Mesendoderm (in vitro differentiated cells): Measurements from ENCODE around the gene RPL10.

Experiments
- DNase-seq: peaks from one replicate; pipeline ENCODE4 v3.0.0; 2013
- H2AK5ac ChIP-seq: 2 replicates; pipeline ENCODE4 v1.6.1; 2013; ENCODE audit warnings: low read length, inconsistent platforms
- H2BK120ac ChIP-seq: 2 replicates; pipeline ENCODE4 v1.6.1; 2013; ENCODE audit warnings: low read depth, mild to moderate bottlenecking, low read length, moderate library complexity, mixed read lengths
- H2BK15ac ChIP-seq: replicated peaks from 2 replicates; pipeline ENCODE4 v1.6.1; 2013; ENCODE audit warnings: low read depth, mild to moderate bottlenecking, moderate library complexity
- H2BK5ac ChIP-seq: 2 replicates; pipeline ENCODE4 v1.6.1; 2013; ENCODE audit warnings: low read length, inconsistent platforms
- H3K18ac ChIP-seq: 2 replicates; pipeline ENCODE4 v1.6.1; 2013; ENCODE audit warnings: mild to moderate bottlenecking, low read length, mixed read lengths
- H3K23ac ChIP-seq: one replicate; pipeline ENCODE4 v1.6.1; 2013; ENCODE audit warnings: low read length
- H3K27ac ChIP-seq: 2 replicates; pipeline ENCODE4 v1.5.1; 2013; ENCODE audit warnings: low read depth, mild to moderate bottlenecking, inconsistent platforms, low read length, moderate library complexity
- H3K27me3 ChIP-seq: 2 replicates; pipeline ENCODE4 v1.6.1; 2013; ENCODE audit warnings: low read length, control low read depth, mild to moderate bottlenecking, inconsistent platforms; ENCODE audit not compliant: insufficient read depth, poor library complexity
- H3K36me3 ChIP-seq: 2 replicates; pipeline ENCODE4 v1.6.1; 2013; ENCODE audit warnings: low read length, inconsistent platforms; ENCODE audit not compliant: control insufficient read depth, insufficient read depth
- H3K4ac ChIP-seq: one replicate; pipeline ENCODE4 v1.6.1; 2013; ENCODE audit warnings: low read depth, mild to moderate bottlenecking, low read length, moderate library complexity
- H3K4me1 ChIP-seq: 2 replicates; pipeline ENCODE4 v1.6.1; 2013; ENCODE audit warnings: low read depth, low read length, inconsistent platforms; ENCODE audit not compliant: control insufficient read depth
- H3K4me2 ChIP-seq: 2 replicates; pipeline ENCODE4 v1.6.1; 2013; ENCODE audit warnings: low read length
- H3K4me3 ChIP-seq: 2 replicates; pipeline ENCODE4 v1.5.1; 2013; ENCODE audit warnings: mild to moderate bottlenecking, low read length
- H3K56ac ChIP-seq: one replicate; pipeline ENCODE4 v1.6.1; 2013; ENCODE audit warnings: low read length
- H3K79me1 ChIP-seq: 2 replicates; pipeline ENCODE4 v1.6.1; 2013; ENCODE audit warnings: low read length, inconsistent platforms
- H3K79me2 ChIP-seq: 2 replicates; pipeline ENCODE4 v1.6.1; 2013; ENCODE audit warnings: mild to moderate bottlenecking, low read length; ENCODE audit not compliant: control insufficient read depth, insufficient read depth
- H3K9ac ChIP-seq: 2 replicates; pipeline ENCODE4 v1.6.1; 2013; ENCODE audit warnings: low read length, inconsistent platforms
- H4K5ac ChIP-seq: one replicate; pipeline ENCODE4 v1.6.1; 2013; ENCODE audit warnings: low read length
- H4K8ac ChIP-seq: one replicate; pipeline ENCODE4 v1.6.1; 2013; ENCODE audit warnings: low read depth, mild to moderate bottlenecking, control low read depth, low read length, moderate library complexity
- WGBS: extraction: QIAGEN DNeasy Blood & Tissue Kit; methylation state at CpG from one replicate; pipeline ENCODE4 v1.1.7; 2013; ENCODE audit warnings: low lambda C conversion rate, missing lambda C conversion rate; ENCODE audit not compliant: insufficient coverage; ENCODE audit errors: extremely low coverage; 5-methylcytosine and 5-hydroxymethylcytosine counted together

Gene RPL10

DNA sequence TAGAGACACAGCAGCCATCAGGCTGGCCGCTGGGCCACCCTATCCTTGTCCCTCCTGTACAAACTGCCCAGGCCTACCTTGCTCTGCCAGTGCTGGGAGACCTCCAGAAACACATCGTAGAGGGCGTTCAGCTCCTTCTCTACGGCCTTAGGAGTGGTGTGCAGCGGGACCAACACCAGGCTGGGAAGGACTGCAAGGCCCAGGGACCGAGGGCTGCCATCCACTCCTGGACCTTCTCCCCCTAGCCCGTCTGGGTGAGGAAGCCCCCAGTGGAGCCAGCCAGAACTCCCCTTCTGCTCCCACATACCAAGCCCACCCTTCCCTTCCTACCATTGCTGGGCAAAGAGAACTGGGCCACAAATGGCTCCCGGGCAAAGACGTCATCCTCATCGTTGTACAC lies 5.0 kb downstream of the RPL10 start:
- Histone ChIP-seq H3K27me3 (no peaks in the 10 kb centered on the region), H4K8ac (no peak overlapping the region), H4K5ac (no peak overlapping the region), H3K4ac (no peak overlapping the region), H3K79me1 (peaks cover 1% of the 10 kb centered on the region), H3K79me2 (peaks cover 15% of the 10 kb centered on the region), H3K23ac (no peak overlapping the region), H2BK15ac (no peak overlapping the region), H2BK5ac (no peak overlapping the region), H3K4me1 (no peaks in the 10 kb centered on the region), H2BK120ac (no peak overlapping the region), H2AK5ac (no peak overlapping the region), H3K4me3 (no peak overlapping the region), H3K36me3 (peaks cover 12% of the 10 kb centered on the region), H3K9ac (no peak overlapping the region), H3K18ac (no peak overlapping the region), H3K56ac (no peak overlapping the region), H3K4me2 (no peak overlapping the region), H3K27ac (no peak overlapping the region)
- WGBS = no CpG with 5 or more reads among the region's 10 CpGs
- no peak for DNase-seq

DNA sequence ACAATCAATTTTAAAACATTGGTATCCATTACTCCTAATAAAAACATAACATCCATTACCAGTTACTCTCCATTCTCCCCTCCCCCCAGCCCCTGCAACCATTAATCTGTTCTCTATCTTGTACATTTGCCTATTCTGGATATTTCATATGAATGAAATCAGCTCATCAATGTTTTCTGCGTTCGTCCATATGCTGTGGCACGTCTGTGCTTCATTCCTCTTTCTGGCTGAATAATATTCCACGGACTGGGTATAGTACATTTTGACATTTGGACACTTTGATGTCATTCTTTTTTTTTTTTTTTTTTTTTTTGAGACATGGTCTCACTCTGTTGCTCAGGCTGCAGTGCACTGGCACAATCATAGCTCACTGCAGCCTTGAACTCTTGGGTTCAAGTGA lies 5.7 kb downstream of the RPL10 start:
- H2BK5ac ChIP-seq = no peak overlapping the region
- H2BK15ac ChIP-seq = no peak overlapping the region
- H3K4me3 ChIP-seq = no peak overlapping the region
- H4K5ac ChIP-seq = no peak overlapping the region
- no peak overlapping the region for H3K23ac ChIP-seq
- no peak overlapping the region for H3K27ac ChIP-seq
- H3K9ac ChIP-seq = no peak overlapping the region
- peaks cover 12% of the 10 kb centered on the region for H3K36me3 ChIP-seq
- no peak overlapping the region for H4K8ac ChIP-seq
- no peak for DNase-seq
- H3K4ac ChIP-seq = no peak overlapping the region
- H2AK5ac ChIP-seq = no peak overlapping the region
- peaks cover 1% of the 10 kb centered on the region for H3K79me1 ChIP-seq
- H3K79me2 ChIP-seq = peaks cover 10% of the 10 kb centered on the region
- H3K27me3 ChIP-seq = no peaks in the 10 kb centered on the region
- H3K56ac ChIP-seq = no peak overlapping the region
- WGBS = no CpG with 5 or more reads among the region's 4 CpGs
- no peak overlapping the region for H3K18ac ChIP-seq
- no peak overlapping the region for H3K4me2 ChIP-seq
- H2BK120ac ChIP-seq = no peak overlapping the region
- H3K4me1 ChIP-seq = no peaks in the 10 kb centered on the region

DNA sequence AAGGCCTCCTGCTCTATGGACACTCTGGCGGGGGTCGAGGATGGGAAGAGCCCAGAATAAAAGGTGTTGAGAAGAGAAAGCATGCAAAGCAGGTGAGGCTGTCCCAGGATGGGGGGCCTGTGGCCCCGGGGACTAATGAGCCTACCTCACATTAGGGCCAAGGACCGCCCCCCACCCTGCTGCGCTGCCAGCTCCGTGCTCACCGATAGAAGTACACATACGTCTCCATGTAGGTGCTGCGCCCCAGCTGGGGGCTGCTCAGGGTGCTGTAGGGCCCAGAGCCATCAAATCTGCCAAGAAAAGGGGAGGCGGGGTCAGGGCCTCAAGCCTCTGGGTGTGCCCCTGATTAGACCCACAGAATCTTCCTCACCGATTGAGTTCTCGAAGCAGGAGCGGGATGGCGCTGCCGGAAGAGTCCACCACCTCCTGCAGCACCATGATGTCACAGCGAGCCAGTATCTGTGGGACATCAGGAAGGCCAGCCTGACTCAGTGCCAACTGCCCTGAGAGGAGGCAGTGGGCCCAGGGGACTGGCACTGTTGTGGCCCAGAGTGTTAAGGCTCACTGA lies 6.5 kb downstream of the RPL10 start:
- no peak overlapping the region for H2BK120ac ChIP-seq
- no CpG with 5 or more reads among the region's 16 CpGs for WGBS
- no peak for DNase-seq

DNA sequence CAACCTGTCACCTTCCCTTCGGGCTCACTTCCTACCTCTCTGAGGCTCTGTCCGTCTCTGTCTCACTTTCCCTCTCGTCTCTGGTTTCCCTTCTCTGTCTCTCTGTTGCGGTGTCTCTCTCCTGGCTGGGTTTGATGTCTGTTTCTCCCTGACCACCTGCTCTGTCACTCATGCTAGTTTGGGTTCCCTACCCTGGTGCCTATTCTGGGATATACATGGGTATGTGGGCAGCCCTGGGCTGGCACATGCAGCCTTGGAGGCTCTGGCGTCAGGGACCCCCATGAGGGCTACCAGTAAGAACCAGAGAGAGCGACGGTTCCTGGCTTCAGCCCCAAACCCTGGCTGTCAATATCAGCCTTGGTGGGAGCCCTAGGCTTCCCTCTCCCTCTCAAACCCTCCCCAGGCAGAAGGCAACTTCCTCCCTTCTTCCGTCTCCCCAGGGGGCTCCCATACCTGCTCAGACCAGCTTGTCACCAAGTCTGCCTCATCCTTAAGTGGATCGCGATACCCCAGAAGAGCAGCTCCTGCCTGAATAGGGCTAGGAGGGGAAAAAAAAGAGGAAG lies 10.6 kb downstream of the RPL10 start:
- Histone ChIP-seq H3K23ac (no peak overlapping the region), H2BK120ac (no peak overlapping the region), H3K27ac (no peak overlapping the region), H3K79me2 (no peaks in the 10 kb centered on the region), H3K9ac (peak overlapping the region; percentile 78), H3K4me3 (no peak overlapping the region), H3K18ac (no peak overlapping the region), H2BK15ac (no peak overlapping the region), H3K36me3 (no peaks in the 10 kb centered on the region), H3K27me3 (no peaks in the 10 kb centered on the region), H3K56ac (peak overlapping the region; percentile 83), H3K4ac (no peak overlapping the region), H4K8ac (no peak overlapping the region), H3K4me2 (peak overlapping the region; percentile 44), H4K5ac (no peak overlapping the region), H3K4me1 (no peaks in the 10 kb centered on the region), H2AK5ac (no peak overlapping the region), H2BK5ac (no peak overlapping the region), H3K79me1 (no peaks in the 10 kb centered on the region)
- DNase-seq = no peak
- no CpG with 5 or more reads among the region's 10 CpGs for WGBS

More for the DNA sequence above, 6.5 kb downstream of the RPL10 start:
- no peak overlapping the region for H3K18ac ChIP-seq
- H3K23ac ChIP-seq = no peak overlapping the region
- H3K27me3 ChIP-seq = no peaks in the 10 kb centered on the region
- peaks cover 1% of the 10 kb centered on the region for H3K79me1 ChIP-seq
- H3K4me1 ChIP-seq = no peaks in the 10 kb centered on the region
- peaks cover 2% of the 10 kb centered on the region for H3K79me2 ChIP-seq
- no peak overlapping the region for H3K27ac ChIP-seq
- peaks cover 5% of the 10 kb centered on the region for H3K36me3 ChIP-seq
- H2BK5ac ChIP-seq = no peak overlapping the region
- no peak overlapping the region for H3K4ac ChIP-seq
- no peak overlapping the region for H2AK5ac ChIP-seq
- H3K56ac ChIP-seq = no peak overlapping the region
- H3K9ac ChIP-seq = no peak overlapping the region
- H2BK15ac ChIP-seq = no peak overlapping the region
- H4K5ac ChIP-seq = no peak overlapping the region
- H3K4me2 ChIP-seq = no peak overlapping the region
- H3K4me3 ChIP-seq = no peak overlapping the region
- no peak overlapping the region for H4K8ac ChIP-seq

DNA sequence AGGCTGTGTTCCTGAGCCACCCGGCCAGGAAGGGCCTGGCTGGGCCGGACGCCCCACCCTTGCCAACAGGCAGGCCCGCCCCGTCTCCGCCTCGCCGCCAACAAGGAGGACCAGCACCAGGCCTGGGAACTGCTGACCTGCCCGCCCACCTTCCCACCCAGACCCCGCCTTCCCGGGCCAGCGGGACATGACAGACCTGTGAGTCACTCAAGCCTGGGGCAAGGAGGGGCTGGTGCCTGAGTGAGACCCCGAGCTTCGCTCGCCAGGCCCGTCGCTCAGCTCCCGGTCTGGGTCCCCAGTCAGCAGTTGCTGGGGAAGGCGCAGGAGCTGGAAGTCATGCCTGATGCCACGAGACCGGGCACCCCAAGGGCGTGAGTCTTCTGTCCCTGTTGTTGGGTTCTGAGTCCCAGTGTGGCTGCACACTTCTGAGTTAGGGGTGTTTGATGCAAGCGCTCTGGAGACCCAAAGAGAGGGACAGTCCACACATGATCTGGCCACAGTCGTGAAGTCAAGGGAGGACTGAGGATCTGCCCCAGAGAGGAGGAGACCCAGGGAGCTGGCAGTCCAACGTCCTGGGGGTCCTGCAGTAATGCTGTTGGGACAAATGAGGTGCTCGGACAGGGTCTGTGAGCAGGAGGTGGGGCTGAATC lies 11.2 kb downstream of the RPL10 start, which contains the start of gene DNASE1L1:
TSS of gene DNASE1L1 (minus strand) at position 33 of the 650 bp plus-strand sequence. CDS start 3,686 bp downstream, outside the sequence.
- Histone ChIP-seq H3K4me3 (no peak within 1 kb of the TSS), H3K27me3 (no peaks in the 10 kb centered on the region), H4K5ac (no peak within 1 kb of the TSS), H2BK5ac (no peak within 1 kb of the TSS), H3K23ac (no peak within 1 kb of the TSS), H3K27ac (peak within 1 kb of the TSS; percentile 78), H4K8ac (no peak within 1 kb of the TSS), H3K79me2 (no peaks in the 10 kb centered on the region), H3K4me2 (peak within 1 kb of the TSS; percentile 44), H3K56ac (peak within 1 kb of the TSS; percentile 83), H3K4ac (no peak within 1 kb of the TSS), H2BK120ac (no peak within 1 kb of the TSS), H3K36me3 (no peaks in the 10 kb centered on the region), H3K9ac (peak within 1 kb of the TSS; percentile 78), H3K79me1 (no peaks in the 10 kb centered on the region), H2BK15ac (no peak within 1 kb of the TSS), H3K4me1 (no peaks in the 10 kb centered on the region), H3K18ac (no peak within 1 kb of the TSS), H2AK5ac (no peak within 1 kb of the TSS)
- WGBS = no CpG with 5 or more reads among the region's 26 CpGs
- peak; percentile 96 for DNase-seq
